HCT116 (cell line): ENCODE results near the gene MXD3.

Experiments
- CTCF ChIP-seq, 3 experiments: fragments of 200-600 bp in 1 of 3; sonication (generic) in 1 of 3; IDR thresholded peaks in 2 of 3; conservative IDR thresholded peaks in 1 of 3; 2 replicates each; pipeline ENCODE4 v1.5.1; 2012 to 2017; ENCODE audit warnings: low read depth in 2 of 3, low read length in 2 of 3, antibody characterized with exemption in 1 of 3, borderline replicate concordance in 1 of 3, control low read depth in 1 of 3, mild to moderate bottlenecking in 1 of 3, mixed read lengths in 1 of 3, mixed run types in 1 of 3, moderate library complexity in 1 of 3; ENCODE audit not compliant: insufficient read depth in 1 of 3
- EZH2 ChIP-seq: fragments of 200-600 bp; sonication (generic); IDR thresholded peaks from 2 replicates; pipeline ENCODE4 v1.6.1; 2017; ENCODE audit warnings: antibody characterized with exemption, mixed run types
- FOSL1 ChIP-seq: IDR thresholded peaks from 2 replicates; pipeline ENCODE4 v1.6.1; 2012; ENCODE audit warnings: low read depth
- JUND ChIP-seq: IDR thresholded peaks from 2 replicates; pipeline ENCODE4 v1.6.1; 2012
- POLR2A ChIP-seq: IDR thresholded peaks from 2 replicates; pipeline ENCODE4 v1.7.0; 2011; ENCODE audit warnings: borderline replicate concordance; ENCODE audit not compliant: insufficient read depth, insufficient read length; ENCODE audit errors: extremely low read depth
- REST ChIP-seq: IDR thresholded peaks from 2 replicates; pipeline ENCODE4 v1.6.1; 2012; ENCODE audit warnings: low read depth
- SIN3A ChIP-seq: IDR thresholded peaks from 2 replicates; pipeline ENCODE4 v1.6.1; 2012; ENCODE audit warnings: low read depth

GRCh38 chr5:177334155-177334551, 22.5 kb upstream of the MXD3 start:
- no peak for TF ChIP-seq CTCF (IDR thresholded peaks at IDR 0.05 in 2 of 3, conservative IDR thresholded peaks at IDR 0.05 in 1 of 3; ENCODE audit: borderline replicate concordance in 1 of 3, insufficient read depth in 1 of 3, low read depth in 2 of 3, low read length in 2 of 3)
- TF ChIP-seq JUND = no peak
- TF ChIP-seq REST = no peak
- TF ChIP-seq FOSL1 = no peak
- no peak for TF ChIP-seq POLR2A
- TF ChIP-seq SIN3A = no peak
- TF ChIP-seq EZH2 = no peak
